Measurements from ENCODE around the gene EPB41L4A. TPM values are rescaled to one million over a fixed set of nuclear protein-coding genes. Genes with fewer than 3 reads are reported as not detected.

EPB41L4A gene
- total RNA-seq, 4 donors from 2014 or later: 12.4 to 51.4 (median 23.0) TPM

DNA sequence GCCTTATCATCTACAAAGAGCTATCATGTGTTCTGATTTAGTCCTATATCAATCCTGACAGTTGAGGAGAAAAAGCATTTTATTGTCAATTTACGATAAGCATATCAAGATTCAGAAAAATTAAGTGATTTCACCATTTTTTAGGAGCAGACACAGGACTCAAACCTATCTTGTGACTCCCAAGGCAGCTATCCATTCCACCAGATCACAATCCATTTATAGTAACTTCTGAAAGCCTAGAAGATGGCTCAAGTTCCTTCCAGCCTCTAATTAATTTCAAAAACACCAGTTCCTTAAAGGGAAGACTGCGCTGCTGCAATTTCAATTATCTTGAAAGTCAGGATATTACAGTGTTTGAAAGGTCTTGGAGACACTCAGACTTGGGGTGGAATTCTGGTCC lies 114.3 kb downstream of the EPB41L4A start:
- no peak for TF ChIP-seq CTCF (IDR thresholded peaks at IDR 0.05; ENCODE audit: low read depth)

DNA sequence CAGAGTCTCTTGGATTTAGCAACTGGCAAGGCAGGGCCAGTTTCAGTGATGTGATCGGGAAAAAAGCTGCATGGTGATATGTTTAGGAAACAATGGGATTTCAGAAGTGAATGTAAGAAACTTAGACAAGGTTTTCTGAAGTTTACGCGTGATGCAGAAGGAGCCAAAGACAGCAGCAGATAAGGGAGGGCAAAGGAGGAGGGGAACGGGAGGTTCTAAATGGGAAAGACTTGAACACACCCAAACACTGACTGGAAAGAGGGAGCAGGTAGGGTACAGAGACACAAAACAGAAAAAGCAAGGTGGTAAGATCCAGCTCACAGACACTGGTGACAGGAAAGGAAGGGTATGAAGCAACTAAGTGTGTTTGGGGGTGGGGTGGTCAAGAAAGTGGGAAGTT lies 115.4 kb downstream of the EPB41L4A start:
- TF ChIP-seq CTCF (IDR thresholded peaks at IDR 0.05; ENCODE audit: low read depth): no peak

- no peak for TF ChIP-seq CTCF (IDR thresholded peaks at IDR 0.05; ENCODE audit: low read depth)
Observed at GRCh38 chr5:112294126-112294525, 125.0 kb downstream of the EPB41L4A start.

DNA sequence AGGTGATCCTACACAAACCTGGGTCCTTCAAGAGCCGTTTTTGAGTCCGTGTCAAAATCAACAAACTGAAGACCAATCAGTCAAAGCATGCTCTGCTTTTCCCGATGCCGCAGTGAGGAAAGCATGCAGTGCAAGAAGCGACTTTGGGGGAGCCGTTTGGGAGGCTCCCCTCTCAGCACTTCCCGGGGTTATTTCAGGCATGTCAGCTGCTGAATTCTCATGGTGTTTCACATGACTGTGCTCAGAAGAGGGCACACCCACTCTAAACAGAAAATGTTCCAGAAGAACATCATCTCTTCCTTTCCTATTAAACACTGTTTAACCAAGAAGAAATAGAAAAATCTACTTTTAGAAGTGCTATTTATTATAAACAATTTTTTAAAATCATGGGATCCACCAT lies 125.5 kb downstream of the EPB41L4A start:
- no peak for TF ChIP-seq CTCF (IDR thresholded peaks at IDR 0.05; ENCODE audit: low read depth)

GRCh38 chr5:112290691-112291090 lies 128.4 kb downstream of the EPB41L4A start:
- no peak for TF ChIP-seq CTCF (IDR thresholded peaks at IDR 0.05; ENCODE audit: low read depth)

DNA sequence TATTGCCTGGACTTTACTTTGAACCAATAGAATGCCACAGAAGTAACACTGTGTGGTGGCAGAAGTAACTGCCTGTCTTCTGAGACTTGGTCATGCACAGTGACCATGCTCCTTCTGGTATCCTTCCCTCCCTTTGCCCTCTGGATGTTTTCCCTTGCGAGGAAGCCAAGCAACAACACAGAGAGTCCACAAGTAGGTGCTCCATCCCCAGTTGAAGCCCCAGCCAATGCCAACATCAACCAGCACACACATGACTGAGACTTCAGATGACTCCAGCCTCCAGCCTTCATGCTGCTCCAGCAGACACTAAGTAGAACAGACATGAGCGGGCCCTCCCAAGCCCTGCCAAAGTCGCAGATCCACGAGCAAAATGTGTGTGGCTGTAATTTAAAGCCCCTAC lies 129.6 kb downstream of the EPB41L4A start:
- no peak for TF ChIP-seq CTCF (IDR thresholded peaks at IDR 0.05; ENCODE audit: low read depth)

GRCh38 chr5:112283943-112284929 lies 134.8 kb downstream of the EPB41L4A start:
- TF ChIP-seq CTCF (IDR thresholded peaks at IDR 0.05; ENCODE audit: low read depth): no peak

Data from subcutaneous adipose tissue (tissue), 4 donors.